DOHH2 (cell line): ENCODE measurements around the gene CELF1.

Experiments
- H3F3A ChIP-seq: fragments of 200-600 bp; sonication (generic), shearing (Covaris generic); 2 replicates; pipeline ENCODE4 v1.6.0; 2016; ENCODE audit warnings: antibody characterized with exemption, mild to moderate bottlenecking; ENCODE audit not compliant: control insufficient read depth, insufficient read depth
- H3K27ac ChIP-seq: fragments of 200-600 bp; sonication (generic); 2 replicates; pipeline ENCODE4 v1.5.1; 2014; ENCODE audit warnings: low read depth, mild to moderate bottlenecking, low read length, moderate library complexity
- H3K27me3 ChIP-seq: fragments of 200-600 bp; sonication (generic); 2 replicates; pipeline ENCODE4 v1.6.1; 2014; ENCODE audit warnings: mild to moderate bottlenecking, low read length, mixed read lengths; ENCODE audit not compliant: control insufficient read depth
- H3K36me3 ChIP-seq: fragments of 200-600 bp; sonication (generic); 2 replicates; pipeline ENCODE4 v1.6.1; 2014; ENCODE audit warnings: mild to moderate bottlenecking, low read length, moderate library complexity, mixed read lengths; ENCODE audit not compliant: control insufficient read depth
- H3K4me1 ChIP-seq: fragments of 200-600 bp; sonication (generic); 2 replicates; pipeline ENCODE4 v1.6.1; 2014; ENCODE audit warnings: mild to moderate bottlenecking, low read length, mixed read lengths; ENCODE audit not compliant: control insufficient read depth
- H3K4me2 ChIP-seq: fragments of 200-600 bp; sonication (generic); 2 replicates; pipeline ENCODE4 v1.6.0; 2014; ENCODE audit warnings: mild to moderate bottlenecking, low read length, moderate library complexity
- H3K4me3 ChIP-seq: fragments of 200-600 bp; sonication (generic); 2 replicates; pipeline ENCODE4 v1.5.1; 2014; ENCODE audit warnings: mild to moderate bottlenecking, low read length, mixed read lengths
- H3K79me2 ChIP-seq: fragments of 200-600 bp; sonication (generic); 2 replicates; pipeline ENCODE4 v1.6.1; 2014; ENCODE audit warnings: mild to moderate bottlenecking, low read length, mixed read lengths; ENCODE audit not compliant: control insufficient read depth
- H3K9me2 ChIP-seq: fragments of 200-600 bp; sonication (generic); replicated peaks from 2 replicates; pipeline ENCODE4 v1.6.1; 2014; ENCODE audit warnings: mild to moderate bottlenecking, low read length, mixed read lengths; ENCODE audit not compliant: control insufficient read depth
- H3K9me3 ChIP-seq: fragments of 200-600 bp; sonication (generic); 2 replicates; pipeline ENCODE4 v1.6.1; 2014; ENCODE audit warnings: antibody characterized with exemption, low read length, mixed read lengths; ENCODE audit not compliant: control insufficient read depth, insufficient read depth
- H4K20me1 ChIP-seq: fragments of 200-600 bp; sonication (generic); 2 replicates; pipeline ENCODE4 v1.6.0; 2014; ENCODE audit warnings: low read depth, mild to moderate bottlenecking, antibody characterized with exemption, low read length, moderate library complexity; ENCODE audit not compliant: control insufficient read depth, insufficient read depth
- CTCF ChIP-seq: fragments of 200-600 bp; sonication (generic); IDR thresholded peaks from one replicate; pipeline ENCODE4 v1.5.1; 2014; ENCODE audit warnings: antibody characterized with exemption, mild to moderate bottlenecking, low read depth, low read length; ENCODE audit not compliant: poor library complexity, severe bottlenecking
- EZH2phosphoT487 ChIP-seq: fragments of 200-600 bp; sonication (generic); IDR thresholded peaks from 2 replicates; pipeline ENCODE4 v1.6.1; 2017; ENCODE audit warnings: borderline replicate concordance, mild to moderate bottlenecking, antibody characterized with exemption, low read length, moderate library complexity, mixed read lengths

Gene CELF1

GRCh38 chr11:47587039-47587716 lies 34.2 kb upstream of the CELF1 start:
- Histone ChIP-seq H3K4me3 (no peak overlapping the region), H3K79me2 (no peaks in the 10 kb centered on the region), H3K4me1 (peaks cover 7% of the 10 kb centered on the region; the same call in 1 of the 2 replicates), H3F3A (no peaks in the 10 kb centered on the region), H3K4me2 (no peak overlapping the region), H3K27ac (no peak overlapping the region), H3K9me3 (no peaks in the 10 kb centered on the region), H3K9me2 (no peaks in the 10 kb centered on the region), H3K27me3 (peaks cover 3% of the 10 kb centered on the region; the same call in 1 of the 2 replicates), H3K36me3 (peaks cover 31% of the 10 kb centered on the region), H4K20me1 (no peaks in the 10 kb centered on the region)
- TF ChIP-seq EZH2phosphoT487 (no peak), CTCF (no peak)

- Histone ChIP-seq H3K9me3 (no peaks in the 10 kb centered on the region), H3K4me1 (no peaks in the 10 kb centered on the region), H3K27me3 (no peaks in the 10 kb centered on the region), H3K36me3 (peaks cover 40% of the 10 kb centered on the region), H3K4me3 (no peak within 1 kb of the TSS), H3K79me2 (no peaks in the 10 kb centered on the region; the same call in 1 of the 2 replicates), H3K4me2 (no peak within 1 kb of the TSS), H3K27ac (no peak within 1 kb of the TSS), H3F3A (no peaks in the 10 kb centered on the region), H3K9me2 (no peaks in the 10 kb centered on the region), H4K20me1 (no peaks in the 10 kb centered on the region)
- no peak for TF ChIP-seq EZH2phosphoT487
- TF ChIP-seq CTCF: no peak
These were observed 33.3 kb upstream of the CELF1 start, which contains the start of gene FAM180B for GRCh38 chr11:47586098-47586855. FAM180B (plus strand) TSS chr11:47586678; CDS start chr11:47586769, 91 bp downstream.

- no peaks in the 10 kb centered on the region for H3K27me3 ChIP-seq
- H3K79me2 ChIP-seq: peaks cover 21% of the 10 kb centered on the region
- TF ChIP-seq CTCF (no peak), EZH2phosphoT487 (no peak)
- H3K36me3 ChIP-seq: peaks cover 58% of the 10 kb centered on the region
- H3K4me3 ChIP-seq: no peak overlapping the region
- no peaks in the 10 kb centered on the region for H3K9me2 ChIP-seq
- no peaks in the 10 kb centered on the region for H3K9me3 ChIP-seq
- no peak overlapping the region for H3K4me2 ChIP-seq
- H3K4me1 ChIP-seq: peaks cover 13% of the 10 kb centered on the region
- H3F3A ChIP-seq: no peaks in the 10 kb centered on the region
- H4K20me1 ChIP-seq: no peaks in the 10 kb centered on the region
- no peak overlapping the region for H3K27ac ChIP-seq
These were observed 30.9 kb upstream of the CELF1 start for GRCh38 chr11:47583844-47584243.
